ENCODE measurements around the gene PIGT.

PIGT gene

DNA sequence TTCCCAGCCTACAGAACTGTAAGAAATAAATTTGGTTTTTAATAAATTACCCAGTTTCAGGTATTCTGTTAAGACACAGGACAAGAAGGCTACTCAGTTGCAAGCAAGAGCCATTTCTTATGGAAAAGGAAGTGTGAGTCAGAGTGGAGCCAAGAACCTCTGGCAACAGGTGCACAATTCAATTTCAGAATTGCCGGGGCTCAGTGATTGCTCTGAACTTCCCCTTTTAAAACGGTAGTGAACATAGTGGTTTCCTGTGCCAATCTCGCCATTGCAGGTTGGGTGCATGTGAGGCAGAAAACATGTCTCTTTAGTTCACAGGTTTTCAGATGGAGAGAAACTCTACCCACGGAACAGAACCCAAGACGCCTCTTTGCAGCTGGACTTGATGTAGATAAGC, 16.4 kb downstream of the PIGT start:
- DNase-seq: no peak

DNA sequence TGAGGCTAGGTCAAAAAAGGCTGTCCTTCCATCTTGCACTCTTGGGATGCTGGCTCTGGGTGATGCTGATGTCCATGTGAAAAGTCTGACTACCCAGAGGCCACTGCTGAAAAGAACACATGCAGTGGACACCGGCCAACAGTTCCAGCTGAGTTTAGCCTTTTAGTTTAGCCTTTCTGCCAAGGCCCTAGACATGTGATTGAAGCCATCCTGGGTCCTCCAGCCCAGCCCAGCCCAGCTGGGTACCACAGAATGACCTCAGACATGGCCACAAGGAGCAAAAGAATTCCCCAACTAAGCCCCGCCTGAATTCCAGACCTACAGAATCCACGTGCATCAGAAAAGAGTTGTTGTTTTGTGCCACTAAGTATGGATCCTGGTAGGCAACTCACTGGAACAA, 17.4 kb downstream of the PIGT start:
- no peak for DNase-seq

DNA sequence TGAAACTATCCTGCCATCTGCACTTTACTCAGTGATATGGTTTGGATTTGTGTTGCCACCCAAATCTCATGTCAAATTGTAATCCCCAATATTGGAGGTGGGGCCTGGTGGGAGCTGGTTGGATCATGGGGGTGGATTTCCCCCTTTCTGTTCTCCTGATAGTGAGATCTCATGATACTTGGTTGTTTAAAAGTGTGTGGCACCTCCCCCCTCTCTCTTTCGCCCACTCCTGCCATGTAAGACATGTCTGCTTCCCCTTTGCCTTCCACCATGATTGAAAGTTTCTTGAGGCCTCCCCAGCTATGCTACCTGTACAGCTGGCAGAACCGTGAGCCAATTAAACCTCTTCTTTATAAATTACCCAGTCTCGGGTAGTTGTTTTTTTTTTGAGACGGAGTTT, 18.0 kb downstream of the PIGT start:
- DNase-seq: no peak

DNA sequence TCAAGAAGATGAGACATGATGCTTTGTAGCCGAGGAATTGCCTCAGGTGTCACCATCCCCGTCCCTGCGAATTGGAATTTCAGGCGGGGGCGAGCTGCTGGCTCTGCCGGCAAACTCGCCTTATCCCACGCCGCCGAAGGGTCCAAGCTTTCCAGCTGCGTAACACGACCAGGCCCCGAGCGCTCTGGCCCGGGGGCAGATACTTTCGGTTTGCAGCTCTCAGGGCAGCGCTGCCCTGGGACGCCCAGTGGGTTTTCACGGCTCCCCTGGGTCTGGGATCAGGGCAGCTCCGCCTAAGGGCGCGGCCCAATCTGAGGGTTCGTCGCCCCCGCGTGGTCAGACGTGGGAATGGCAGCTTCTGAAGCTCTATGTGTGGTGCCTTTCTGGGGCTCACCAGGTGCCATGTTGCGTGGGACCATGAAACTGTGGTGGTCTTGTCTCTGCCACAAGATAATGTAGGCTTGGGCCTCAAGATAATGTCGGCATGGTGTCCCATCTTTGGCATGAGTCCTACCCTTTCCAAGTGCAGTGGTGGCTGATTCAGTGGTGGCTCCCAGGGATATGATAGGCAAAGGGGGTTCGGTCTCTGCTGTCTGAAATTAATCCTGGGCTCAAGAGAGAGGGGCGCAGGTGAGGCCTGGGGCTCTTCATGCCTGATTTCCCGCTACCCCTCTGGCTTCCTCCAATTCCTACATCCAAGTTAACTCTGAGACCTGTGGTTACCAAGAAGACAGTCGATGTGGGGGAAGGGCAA, 21.0 kb downstream of the PIGT start:
- peak; percentile 80 for DNase-seq

DNA sequence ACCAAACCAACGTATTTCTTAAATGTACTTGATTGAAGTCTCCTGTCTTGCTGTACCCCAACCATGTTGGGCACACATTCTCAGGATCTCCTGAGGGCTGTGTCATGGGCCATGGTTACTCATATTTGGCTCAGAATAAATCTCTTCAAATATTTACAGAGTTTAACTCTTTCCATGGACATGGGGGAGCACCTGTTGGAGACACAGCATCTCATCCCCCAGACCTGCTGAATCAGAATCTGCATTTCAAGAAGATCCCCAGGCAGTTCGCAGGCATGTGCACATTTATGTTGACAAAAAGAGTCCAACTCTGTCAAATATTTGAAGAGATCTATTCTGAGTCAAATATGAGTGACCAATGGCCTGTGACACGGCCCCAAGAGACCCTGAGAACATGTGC, 24.5 kb downstream of the PIGT start:
- no peak for DNase-seq

DNA sequence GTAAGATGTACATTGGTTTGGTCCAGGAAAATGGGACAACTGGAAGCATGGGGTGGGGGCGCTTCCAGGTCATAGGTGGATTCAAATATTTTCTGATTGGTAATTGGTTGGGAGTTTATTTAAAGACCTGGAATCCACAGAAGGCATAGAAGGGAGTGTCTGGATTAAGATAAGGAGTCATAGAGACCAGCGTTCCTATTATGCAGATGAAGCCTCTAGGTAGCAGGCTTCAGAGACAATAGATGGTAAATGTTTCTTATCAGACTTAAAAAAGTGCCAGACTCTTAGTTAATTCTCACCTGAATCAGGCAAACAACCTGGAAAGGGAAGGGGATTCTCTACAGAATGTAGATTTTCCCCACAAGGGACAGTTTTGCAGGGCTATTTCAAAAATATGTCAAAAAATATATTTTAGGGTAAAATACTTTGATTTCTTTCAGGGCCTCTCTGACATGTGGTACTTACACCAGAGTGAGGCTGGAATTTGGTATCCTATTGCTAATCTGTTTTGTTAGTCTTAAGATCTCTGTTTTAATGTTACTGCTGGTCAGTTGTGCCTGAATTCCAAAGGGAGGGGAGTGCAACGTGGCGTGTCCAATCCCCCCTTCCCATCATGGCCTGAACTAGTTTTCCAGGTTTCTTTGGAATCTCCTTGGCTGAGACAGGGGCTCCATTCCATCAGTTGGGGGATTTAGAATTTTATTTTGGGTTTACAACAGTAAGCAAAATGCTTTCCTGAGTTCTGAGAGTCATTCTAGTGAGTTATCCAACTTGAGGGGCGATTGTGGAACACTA, 25.1 kb downstream of the PIGT start:
- no peak for DNase-seq

DNA sequence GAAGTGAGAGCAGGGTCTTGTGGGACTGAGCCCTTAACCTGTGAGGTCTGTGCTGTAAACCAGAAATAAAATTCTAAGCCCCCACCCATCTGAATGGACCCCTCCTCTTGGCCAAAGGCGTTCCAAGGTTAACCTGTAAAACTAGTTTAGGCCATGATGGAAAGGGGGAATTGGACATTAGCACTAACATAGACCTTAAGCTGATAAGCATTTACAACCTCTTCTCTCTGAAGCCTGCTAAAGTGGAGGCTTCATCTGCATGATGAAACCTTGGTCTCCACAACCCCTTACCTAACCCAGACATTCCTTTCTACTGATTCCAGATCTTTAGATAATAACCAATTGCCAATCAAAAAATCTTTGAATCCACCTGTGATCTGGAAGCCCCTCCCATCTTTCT, 25.8 kb downstream of the PIGT start:
- DNase-seq: no peak

DNA sequence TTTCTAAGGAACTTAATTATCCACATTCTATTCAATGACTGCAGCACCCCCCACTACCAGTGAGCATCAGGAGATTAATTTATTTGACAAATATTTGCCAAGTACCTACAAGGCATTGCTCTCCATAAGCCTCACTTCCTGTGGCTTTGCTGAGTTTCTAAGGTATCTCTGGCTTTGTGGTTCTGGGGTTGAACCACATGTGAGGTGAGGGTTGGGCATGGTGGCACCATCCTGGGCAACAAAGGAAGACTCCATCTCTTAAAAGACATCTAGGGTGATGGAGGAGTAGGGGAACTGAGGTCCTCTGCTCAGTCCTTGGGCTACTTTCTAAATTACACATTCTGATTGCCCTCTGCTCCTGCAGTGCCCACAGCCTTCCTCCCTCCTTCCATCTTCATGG, 28.1 kb downstream of the PIGT start:
- DNase-seq: peak; percentile 73

DNA sequence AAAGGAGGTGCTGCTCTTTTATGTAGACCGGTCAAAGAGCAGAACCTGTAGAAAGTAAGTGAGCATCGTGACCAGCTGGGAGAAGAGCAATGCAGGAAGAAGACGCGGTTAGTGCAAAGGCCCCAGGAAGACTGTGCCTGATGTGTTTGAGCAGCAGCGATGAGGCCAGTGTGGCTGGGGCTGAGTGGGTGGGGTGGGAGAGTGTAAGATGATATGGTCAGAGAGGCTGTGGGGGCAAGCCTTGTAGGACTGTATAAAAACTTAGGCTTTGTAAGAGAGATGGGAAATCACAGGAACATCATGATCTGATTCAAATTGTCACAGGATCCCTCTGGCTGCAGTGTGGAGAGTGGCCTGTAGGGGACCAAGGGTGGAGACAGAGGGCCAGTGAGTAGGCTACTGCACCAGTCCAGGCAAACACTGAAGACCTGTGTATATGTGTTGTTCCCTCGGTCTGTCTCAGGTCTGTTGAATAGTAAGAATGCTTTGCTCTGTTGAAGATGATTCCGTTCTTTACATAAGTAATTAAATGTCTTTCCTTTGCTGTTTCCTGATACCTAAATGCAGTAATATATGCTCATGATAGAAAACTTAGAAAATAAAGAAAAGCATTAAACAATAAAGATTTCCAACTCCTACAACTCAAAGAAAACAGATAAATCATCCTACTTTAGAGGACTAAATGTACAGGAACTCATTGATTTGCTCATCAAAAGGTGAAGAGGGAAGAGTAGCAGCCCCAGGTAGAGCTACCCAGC, 30.0 kb downstream of the PIGT start:
- DNase-seq: peak; percentile 61

DNA sequence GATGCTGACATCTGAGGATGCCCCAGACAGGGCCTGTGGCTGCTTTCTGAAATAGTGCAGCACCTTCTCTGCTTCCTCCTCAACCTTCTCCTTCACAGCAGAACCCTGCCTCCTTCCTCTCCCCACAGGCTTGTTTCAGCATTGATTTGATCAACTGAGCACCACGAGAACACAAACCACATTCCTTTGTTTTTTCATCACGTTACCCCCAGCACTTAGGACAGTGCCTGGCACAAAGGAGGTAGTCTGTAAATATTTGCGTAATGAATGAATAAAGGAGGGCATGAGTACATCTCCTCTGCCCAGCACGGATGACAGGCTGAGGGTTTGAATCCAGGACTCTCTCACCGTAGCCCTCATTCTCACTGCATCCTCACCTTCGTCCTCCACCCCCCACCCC, 32.3 kb downstream of the PIGT start:
- no peak for DNase-seq

DNA sequence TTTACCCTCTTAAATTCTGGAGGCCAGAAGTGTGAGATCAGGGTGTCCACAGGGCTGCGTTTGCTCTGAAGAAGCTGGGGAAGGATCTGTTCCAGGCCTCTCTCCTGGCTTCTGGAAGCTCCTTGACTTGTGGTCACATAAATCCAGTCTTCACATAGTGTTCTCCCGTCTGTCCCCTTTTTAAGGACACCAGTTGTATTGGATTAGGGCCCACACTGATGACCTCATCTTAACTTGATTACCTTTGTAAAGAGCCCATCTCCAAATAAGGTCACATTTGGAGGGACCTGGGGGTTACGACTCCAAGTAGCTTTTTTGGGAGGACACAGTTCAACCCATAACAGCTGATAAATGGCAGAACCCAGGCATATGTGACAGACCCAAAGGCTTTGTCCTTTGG, 33.6 kb downstream of the PIGT start:
- no peak for DNase-seq

DNA sequence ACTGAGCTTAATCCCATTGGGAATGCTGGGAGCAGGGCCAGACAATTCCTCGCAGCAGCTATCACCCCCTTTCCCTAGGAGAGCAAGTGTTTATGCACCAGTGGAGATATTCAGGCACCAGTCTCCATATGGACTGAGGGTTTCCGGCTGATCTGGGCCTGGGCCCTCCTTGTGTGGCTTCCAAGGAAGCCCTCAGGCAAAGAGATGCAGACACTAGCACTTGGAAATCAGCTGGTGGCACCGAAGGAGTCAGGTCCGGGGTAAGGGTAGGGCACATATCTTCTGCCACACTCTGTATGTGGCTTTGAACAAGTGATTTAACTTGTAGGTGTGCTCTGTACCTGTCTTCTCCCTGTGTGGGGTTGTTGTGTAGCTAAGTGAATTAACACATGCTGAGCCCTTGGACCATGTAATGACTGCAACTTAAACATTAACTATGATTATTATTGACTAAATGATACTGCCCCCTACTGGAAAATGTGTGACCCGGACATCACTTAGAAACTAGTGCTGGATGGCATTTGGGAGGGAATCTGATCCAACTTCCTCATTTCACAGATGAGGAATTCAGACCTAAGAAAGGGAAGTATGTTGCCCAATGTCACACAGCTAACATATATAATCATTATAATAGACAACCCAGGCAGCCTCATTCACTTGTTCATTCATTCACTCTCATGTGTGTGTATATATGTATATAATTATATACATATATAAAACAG, 34.3 kb downstream of the PIGT start:
- peak; percentile 74 for DNase-seq

DNA sequence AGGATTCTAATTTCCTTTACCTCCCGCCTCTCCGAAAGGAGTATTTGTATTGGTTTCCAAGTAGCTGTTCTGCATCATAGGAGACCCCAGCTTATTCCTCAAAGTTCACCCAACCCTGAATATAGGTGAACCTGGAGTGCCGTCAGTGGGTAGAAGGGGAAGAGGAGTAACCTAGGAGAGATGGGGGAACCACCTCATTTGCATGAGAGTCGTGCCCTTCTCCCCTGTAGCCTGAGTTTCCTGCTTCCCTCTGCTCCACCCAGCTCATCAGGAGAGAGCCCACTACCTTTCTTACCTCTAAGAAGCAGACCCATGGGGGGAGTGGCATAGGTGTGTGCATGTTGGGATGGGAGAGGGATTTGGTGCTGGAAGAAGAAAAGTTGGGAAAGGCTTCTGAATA, 36.3 kb downstream of the PIGT start:
- DNase-seq: no peak

DNA sequence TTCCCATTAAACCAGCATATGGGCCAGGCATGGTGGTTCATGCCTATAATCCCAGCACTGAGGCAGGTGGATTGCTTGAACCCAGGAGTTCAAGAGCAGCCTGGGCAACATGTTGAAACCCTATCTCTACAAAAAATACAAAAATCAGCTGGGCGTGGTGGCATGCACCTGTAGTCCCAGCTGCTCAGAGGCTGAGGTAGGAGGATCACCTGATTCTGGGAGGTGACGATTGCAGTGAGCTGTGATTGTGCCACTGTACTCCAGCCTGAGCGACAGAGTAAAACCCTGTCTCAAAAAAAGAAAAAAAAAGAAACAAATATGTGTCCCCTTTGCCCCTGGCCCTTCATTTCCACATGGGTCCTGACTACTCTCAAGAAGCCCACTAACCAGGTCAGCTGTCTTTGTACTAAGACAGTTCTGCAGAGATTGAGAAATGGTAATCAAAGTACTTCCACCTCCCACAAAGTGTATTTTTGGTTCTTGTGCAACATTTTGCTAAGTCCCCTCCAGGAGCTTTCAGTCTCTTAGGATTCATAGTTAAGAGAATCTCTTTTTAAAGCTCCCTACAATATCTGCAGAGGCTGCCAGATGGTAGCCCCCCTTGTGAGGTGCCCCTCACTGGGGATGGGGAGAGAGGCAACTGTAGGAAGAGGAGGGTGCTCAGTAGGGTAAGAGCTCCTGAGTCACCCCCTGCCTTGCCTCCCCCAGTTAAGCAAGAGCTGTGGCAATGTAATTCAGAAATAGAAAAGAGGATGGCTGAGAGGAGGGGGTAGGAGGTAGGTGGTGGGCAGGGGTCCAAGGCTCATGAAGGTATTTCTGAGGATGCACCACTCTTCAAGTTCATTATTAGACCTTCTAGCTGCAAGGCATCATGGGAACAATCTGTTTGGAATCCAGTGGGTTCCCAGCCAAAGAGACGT, 37.1 kb downstream of the PIGT start:
- no peak for DNase-seq

DNA sequence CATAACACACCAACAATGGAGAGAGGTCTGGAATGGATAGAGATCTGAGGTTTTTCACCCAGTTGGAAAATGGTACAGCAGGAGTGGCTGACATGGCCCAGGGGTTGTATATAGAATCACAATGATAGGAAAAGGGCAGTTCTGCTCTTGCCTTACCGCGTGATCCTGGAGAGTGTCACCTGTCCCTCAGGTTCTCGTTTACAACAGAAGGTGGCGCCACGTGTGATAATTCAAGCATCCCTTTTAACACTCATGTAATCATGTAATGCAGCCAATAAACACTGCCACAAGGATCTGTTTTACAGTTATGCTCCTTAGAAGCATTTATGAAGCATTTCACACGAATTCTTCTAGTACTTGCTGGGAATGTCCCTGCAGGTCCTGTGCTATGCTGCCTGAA, 40.7 kb downstream of the PIGT start:
- peak; percentile 71 for DNase-seq

DNA sequence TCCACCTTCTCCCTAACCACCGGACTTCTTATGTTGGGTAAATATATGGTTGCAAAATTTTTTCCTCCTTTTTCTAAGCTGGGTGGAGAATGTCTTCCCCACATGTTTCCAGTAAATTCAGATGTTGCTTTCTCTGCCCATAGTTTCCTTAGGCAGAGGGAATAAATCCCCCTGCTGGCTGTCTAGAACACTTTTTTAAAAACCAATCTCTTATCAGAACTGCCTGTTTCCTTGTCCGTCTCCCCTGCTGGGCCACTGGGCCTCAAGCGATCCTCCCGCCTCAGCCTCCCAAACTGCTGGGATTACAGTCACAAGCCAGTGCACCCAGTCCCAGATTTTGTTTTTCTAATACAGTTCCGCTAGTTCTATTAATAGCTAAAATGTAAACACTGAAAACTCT, 43.7 kb downstream of the PIGT start:
- DNase-seq: no peak

DNA sequence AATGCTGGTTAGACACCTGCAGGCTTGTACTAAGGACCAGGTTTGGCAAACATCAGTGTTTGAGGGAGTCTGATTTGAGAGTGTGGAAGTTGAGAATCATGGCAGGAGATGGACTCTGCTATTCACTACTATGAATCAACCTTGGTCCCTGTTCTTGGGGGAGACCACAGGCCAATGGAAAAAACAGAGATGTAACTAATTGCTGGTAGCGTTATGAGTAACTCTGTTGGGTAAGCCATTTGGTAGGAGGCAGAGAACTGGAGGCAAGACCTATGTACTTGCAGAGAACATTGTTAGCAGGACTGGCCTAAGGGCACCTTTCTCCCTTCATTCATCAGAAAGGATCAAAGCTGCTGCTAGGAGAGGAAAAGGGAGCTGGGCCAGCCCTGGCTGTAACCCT, 45.3 kb downstream of the PIGT start:
- no peak for DNase-seq

DNA sequence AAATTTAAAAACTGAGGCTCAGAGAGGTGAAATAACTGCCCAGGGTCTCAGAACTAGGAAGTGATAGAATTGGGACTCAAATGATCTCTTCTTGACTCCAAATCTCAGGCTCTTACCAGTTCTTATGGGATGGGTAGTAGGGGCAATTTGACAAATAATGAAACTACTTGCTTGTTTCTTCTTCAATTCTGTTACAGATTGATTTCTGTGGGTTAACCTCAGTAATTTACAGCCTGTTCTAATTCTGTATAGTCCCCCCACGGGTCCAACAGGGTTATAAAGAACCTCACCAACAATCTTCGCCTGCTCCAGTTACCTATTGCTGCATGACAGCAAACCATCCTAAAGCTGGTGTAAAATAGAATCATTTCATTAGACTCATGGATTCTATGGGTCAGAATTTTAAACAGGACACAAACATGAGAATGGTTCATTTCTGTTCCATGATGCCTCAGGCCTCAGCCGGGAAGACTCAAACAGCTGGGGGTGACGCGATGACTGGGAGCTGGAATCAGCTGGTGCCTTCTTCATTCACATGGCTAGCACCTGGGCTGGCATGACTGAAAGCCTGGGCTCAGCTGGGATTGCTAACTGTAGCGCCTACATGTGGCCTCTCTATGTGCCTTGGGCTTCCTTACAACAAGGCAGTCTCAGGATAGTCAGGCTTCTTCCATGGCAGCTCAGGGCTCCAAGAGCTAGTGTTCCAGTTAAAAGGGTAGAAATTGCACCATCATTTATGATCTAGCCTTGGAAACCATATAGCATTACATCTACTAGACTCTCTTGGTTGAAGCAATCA, 47.0 kb downstream of the PIGT start:
- DNase-seq: no peak

DNA sequence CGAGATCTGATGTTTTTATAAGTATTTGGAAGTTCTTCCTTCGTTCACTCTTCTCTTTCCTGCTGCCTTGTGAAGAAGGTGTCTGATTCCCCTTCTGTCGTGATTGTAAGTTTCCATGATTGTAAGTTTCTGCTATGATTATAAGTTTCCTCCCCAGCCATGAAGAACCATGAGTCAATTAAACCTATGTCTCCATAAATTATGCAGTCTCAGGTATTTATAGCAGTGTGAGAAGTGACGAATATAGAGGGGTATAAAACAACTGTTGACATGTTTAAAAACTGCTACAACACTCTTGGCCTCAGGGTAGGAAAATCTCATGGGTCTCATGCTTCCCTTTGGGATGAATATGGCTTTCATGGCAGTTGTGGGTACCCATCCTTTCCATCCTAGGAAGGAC, 47.8 kb downstream of the PIGT start:
- no peak for DNase-seq

DNA sequence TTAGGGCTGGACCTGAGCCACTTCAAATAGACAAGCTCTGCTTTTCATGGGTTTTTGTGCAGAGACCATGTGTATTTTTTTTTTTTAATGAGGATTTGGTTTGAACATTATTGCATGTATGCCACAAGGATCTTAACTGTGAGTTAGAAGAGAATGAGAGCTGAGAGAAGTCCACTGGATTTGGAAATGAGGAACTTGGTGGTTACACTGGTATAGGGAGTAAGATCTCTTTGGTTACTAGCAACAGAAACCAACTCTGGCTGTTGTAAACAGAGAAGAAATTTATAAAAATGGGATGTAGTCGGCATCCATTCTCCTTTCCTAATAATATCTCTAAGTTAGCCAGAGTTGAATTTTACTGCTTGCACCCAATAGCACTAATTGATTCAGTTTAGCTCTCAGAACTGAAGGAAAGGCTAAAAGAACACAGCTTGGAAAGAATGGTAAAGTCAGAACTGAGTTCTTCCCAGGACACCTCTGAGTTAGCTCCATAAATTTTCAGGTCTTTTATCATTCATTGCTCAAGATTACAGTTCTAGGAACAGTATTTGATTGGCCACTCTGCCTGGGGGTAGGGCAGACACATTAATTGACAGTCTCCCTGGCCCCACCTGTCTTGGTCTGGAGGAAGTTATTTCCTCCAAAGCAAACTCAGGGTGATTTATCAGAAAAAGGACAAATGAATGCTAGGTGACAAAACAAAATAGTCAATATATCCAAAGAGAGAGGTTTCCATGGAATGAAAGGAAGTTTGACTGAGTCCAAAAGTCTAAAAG, 49.7 kb downstream of the PIGT start:
- DNase-seq: no peak
